ENCODE measurements around the gene LTBP2. TPM values are rescaled to one million over a fixed set of nuclear protein-coding genes. Genes with fewer than 3 reads are reported as not detected.

Gene LTBP2
- total RNA-seq = under 1 TPM; 0.10 to 0.31 TPM

GRCh38 chr14:74611650-74612349, at the start of gene LTBP2:
LTBP2 (minus strand) TSS chr14:74612237; CDS start chr14:74611944, 293 bp downstream.
- intact Hi-C loops (cut with micrococcal nuclease) = loop anchor here (2.0 kb wide), 1 partner anchor 249 kb away; no protein-coding TSS in a partner anchor
- ChIA-PET POLR2A (interaction anchor here (0.7 kb wide), 1 partner anchor 118 kb away, joined by 4 read pairs; the partner anchor contains the start of genes ISCA2 and NPC2), CTCF (interaction anchor here (0.6 to 6.1 kb wide), 31 partner anchors 8 to 437 kb away, joined by 3 to 57 read pairs (median 3); partner anchors contain the start of gene AREL1)
- Mint-ChIP-seq H3K4me1 (ENCODE audit: low read depth) (peaks cover 34% of the 10 kb centered on the region), H3K27ac (no peak within 1 kb of the TSS), H3K36me3 (no peaks in the 10 kb centered on the region), H3K9me3 (no peaks in the 10 kb centered on the region), H3K4me3 (peak within 1 kb of the TSS; percentile 64), H3K27me3 (peaks cover 14% of the 10 kb centered on the region)
- peak; percentile 25 for DNase-seq

GRCh38 chr14:74660863-74661262, 48.8 kb upstream of the LTBP2 start:
- POLR2A ChIA-PET = no interaction called here
- Mint-ChIP-seq H3K4me1 (ENCODE audit: low read depth) (no peaks in the 10 kb centered on the region), H3K27me3 (no peaks in the 10 kb centered on the region), H3K27ac (no peak overlapping the region), H3K4me3 (no peak overlapping the region), H3K9me3 (no peaks in the 10 kb centered on the region), H3K36me3 (peaks cover 34% of the 10 kb centered on the region)
- CTCF ChIA-PET = interaction anchor here (1.3 kb wide), 1 partner anchor 52 kb away, joined by 4 read pairs; no protein-coding TSS in a partner anchor
- intact Hi-C loops (cut with micrococcal nuclease) = no loop called here
- DNase-seq = no peak

GRCh38 chr14:74660167-74660566, 48.1 kb upstream of the LTBP2 start:
- H3K27ac Mint-ChIP-seq = no peak overlapping the region
- intact Hi-C loops (cut with micrococcal nuclease) = no loop called here

GRCh38 chr14:74658535-74659131, 46.6 kb upstream of the LTBP2 start:
- Mint-ChIP-seq H3K36me3 (peaks cover 22% of the 10 kb centered on the region), H3K27me3 (no peaks in the 10 kb centered on the region), H3K4me3 (no peak overlapping the region), H3K27ac (no peak overlapping the region), H3K4me1 (ENCODE audit: low read depth) (no peaks in the 10 kb centered on the region), H3K9me3 (no peaks in the 10 kb centered on the region)
- no peak for DNase-seq
- POLR2A ChIA-PET = no interaction called here
- CTCF ChIA-PET = no interaction called here
- intact Hi-C loops (cut with micrococcal nuclease) = no loop called here

More at GRCh38 chr14:74660167-74660566, 48.1 kb upstream of the LTBP2 start:
- peaks cover 29% of the 10 kb centered on the region for H3K36me3 Mint-ChIP-seq
- DNase-seq = no peak
- no peaks in the 10 kb centered on the region for H3K4me1 Mint-ChIP-seq (ENCODE audit: low read depth)
- ChIA-PET POLR2A (no interaction called here), CTCF (interaction anchor here (1.3 kb wide), 1 partner anchor 51 kb away, joined by 4 read pairs; no protein-coding TSS in a partner anchor)
- no peaks in the 10 kb centered on the region for H3K27me3 Mint-ChIP-seq
- no peaks in the 10 kb centered on the region for H3K9me3 Mint-ChIP-seq
- H3K4me3 Mint-ChIP-seq = no peak overlapping the region

- H3K4me1 Mint-ChIP-seq (ENCODE audit: low read depth) = no peaks in the 10 kb centered on the region
- ChIA-PET CTCF (interaction anchor here (0.8 to 1.1 kb wide), 2 partner anchors 44 to 249 kb away, joined by 3 read pairs; no protein-coding TSS in a partner anchor), POLR2A (no interaction called here)
- intact Hi-C loops (cut with micrococcal nuclease) = no loop called here
- H3K9me3 Mint-ChIP-seq = no peaks in the 10 kb centered on the region
- H3K27me3 Mint-ChIP-seq = no peaks in the 10 kb centered on the region
- H3K4me3 Mint-ChIP-seq = no peak overlapping the region
- peaks cover 11% of the 10 kb centered on the region for H3K36me3 Mint-ChIP-seq
- no peak overlapping the region for H3K27ac Mint-ChIP-seq
- no peak for DNase-seq
These were observed 44.9 kb upstream of the LTBP2 start for GRCh38 chr14:74656964-74657363.

- Mint-ChIP-seq H3K27ac (no peak overlapping the region), H3K36me3 (peaks cover 11% of the 10 kb centered on the region), H3K4me1 (ENCODE audit: low read depth) (no peaks in the 10 kb centered on the region), H3K9me3 (no peaks in the 10 kb centered on the region), H3K4me3 (no peak overlapping the region), H3K27me3 (no peaks in the 10 kb centered on the region)
- intact Hi-C loops (cut with micrococcal nuclease) = no loop called here
- CTCF ChIA-PET = no interaction called here
- POLR2A ChIA-PET = no interaction called here
- DNase-seq = no peak
These were observed 43.8 kb upstream of the LTBP2 start for GRCh38 chr14:74655599-74656395.

GRCh38 chr14:74654931-74655330, 42.9 kb upstream of the LTBP2 start:
- ChIA-PET CTCF (no interaction called here), POLR2A (no interaction called here)
- no peak overlapping the region for H3K27ac Mint-ChIP-seq
- intact Hi-C loops (cut with micrococcal nuclease) = no loop called here
- no peak overlapping the region for H3K4me3 Mint-ChIP-seq
- no peaks in the 10 kb centered on the region for H3K27me3 Mint-ChIP-seq
- no peaks in the 10 kb centered on the region for H3K4me1 Mint-ChIP-seq (ENCODE audit: low read depth)
- peaks cover 11% of the 10 kb centered on the region for H3K36me3 Mint-ChIP-seq
- no peak for DNase-seq
- no peaks in the 10 kb centered on the region for H3K9me3 Mint-ChIP-seq

GRCh38 chr14:74653386-74654138, 41.5 kb upstream of the LTBP2 start:
- Mint-ChIP-seq H3K4me3 (no peak overlapping the region), H3K4me1 (ENCODE audit: low read depth) (no peaks in the 10 kb centered on the region), H3K27ac (no peak overlapping the region), H3K9me3 (no peaks in the 10 kb centered on the region), H3K36me3 (peaks cover 9% of the 10 kb centered on the region), H3K27me3 (no peaks in the 10 kb centered on the region)
- no peak for DNase-seq
- ChIA-PET POLR2A (no interaction called here), CTCF (interaction anchor here (0.6 to 1.8 kb wide), 5 partner anchors 14 to 225 kb away, joined by 3 to 6 read pairs (median 4); no protein-coding TSS in a partner anchor)
- intact Hi-C loops (cut with micrococcal nuclease) = no loop called here

GRCh38 chr14:74652541-74652940, 40.5 kb upstream of the LTBP2 start:
- no peak for DNase-seq
- H3K4me1 Mint-ChIP-seq (ENCODE audit: low read depth) = no peaks in the 10 kb centered on the region
- ChIA-PET POLR2A (no interaction called here), CTCF (interaction anchor here (0.6 to 1.8 kb wide), 3 partner anchors 15 to 396 kb away, joined by 3 to 6 read pairs (median 4); no protein-coding TSS in a partner anchor)
- intact Hi-C loops (cut with micrococcal nuclease) = no loop called here
- H3K36me3 Mint-ChIP-seq = peaks cover 9% of the 10 kb centered on the region
- H3K4me3 Mint-ChIP-seq = no peak overlapping the region
- H3K27me3 Mint-ChIP-seq = no peaks in the 10 kb centered on the region
- no peak overlapping the region for H3K27ac Mint-ChIP-seq
- no peaks in the 10 kb centered on the region for H3K9me3 Mint-ChIP-seq

- ChIA-PET CTCF (no interaction called here), POLR2A (no interaction called here)
- intact Hi-C loops (cut with micrococcal nuclease) = no loop called here
- no peaks in the 10 kb centered on the region for H3K4me1 Mint-ChIP-seq (ENCODE audit: low read depth)
- H3K9me3 Mint-ChIP-seq = no peaks in the 10 kb centered on the region
- no peak for DNase-seq
- H3K27me3 Mint-ChIP-seq = peaks cover 2% of the 10 kb centered on the region
- no peak overlapping the region for H3K4me3 Mint-ChIP-seq
- no peak overlapping the region for H3K27ac Mint-ChIP-seq
- no peaks in the 10 kb centered on the region for H3K36me3 Mint-ChIP-seq
These were observed 39.1 kb upstream of the LTBP2 start for GRCh38 chr14:74650927-74651686.

GRCh38 chr14:74649673-74650072, 37.6 kb upstream of the LTBP2 start:
- no peak overlapping the region for H3K4me3 Mint-ChIP-seq
- no peak for DNase-seq
- CTCF ChIA-PET = interaction anchor here (1.1 kb wide), 1 partner anchor 211 kb away, joined by 3 read pairs; no protein-coding TSS in a partner anchor
- H3K9me3 Mint-ChIP-seq = no peaks in the 10 kb centered on the region
- H3K27me3 Mint-ChIP-seq = peaks cover 2% of the 10 kb centered on the region
- POLR2A ChIA-PET = no interaction called here
- H3K4me1 Mint-ChIP-seq (ENCODE audit: low read depth) = no peaks in the 10 kb centered on the region
- no peak overlapping the region for H3K27ac Mint-ChIP-seq
- intact Hi-C loops (cut with micrococcal nuclease) = no loop called here
- H3K36me3 Mint-ChIP-seq = no peaks in the 10 kb centered on the region
